Large intestine (tissue), 12 donors: Measurements from ENCODE around the gene RASSF1. TPM values are rescaled to one million over a fixed set of nuclear protein-coding genes. Genes with fewer than 3 reads are reported as not detected.

ENCODE experiments used
- DNase-seq, 2 donors: peaks; one replicate each; pipeline versions ENCODE4 v3.0.0 to v3.0.0-alpha.2; 2013
- H3K27ac ChIP-seq: one replicate; pipeline ENCODE4 v1.5.1; 2013; ENCODE audit warnings: low read length
- H3K27me3 ChIP-seq: 2 replicates; pipeline ENCODE4 v1.6.1; 2013; ENCODE audit warnings: low read length; ENCODE audit not compliant: control insufficient read depth, insufficient read depth
- H3K36me3 ChIP-seq: 2 replicates; pipeline ENCODE4 v1.6.1; 2013; ENCODE audit warnings: low read length; ENCODE audit not compliant: control insufficient read depth, insufficient read depth
- H3K4me1 ChIP-seq: one replicate; pipeline ENCODE4 v1.6.1; 2013; ENCODE audit warnings: low read length; ENCODE audit not compliant: control insufficient read depth, insufficient read depth
- H3K4me3 ChIP-seq: one replicate; pipeline ENCODE4 v1.5.1; 2013; ENCODE audit warnings: low read length
- H3K9me3 ChIP-seq: one replicate; pipeline ENCODE4 v1.6.1; 2013; ENCODE audit warnings: mild to moderate bottlenecking, low read depth, low read length, moderate library complexity; ENCODE audit not compliant: control insufficient read depth
- WGBS: methylation state at CpG from one replicate; pipeline ENCODE4 v1.1.5; 2013; ENCODE audit warnings: low lambda C conversion rate; ENCODE audit not compliant: insufficient coverage; 5-methylcytosine and 5-hydroxymethylcytosine counted together
- long read RNA-seq, 11 donors: transcript quantifications; one replicate each; lab custom pipeline, GENCODE V29; 2026
- polyA plus RNA-seq: library from polyadenylated mRNA; unstranded; fragments of 120-200 nt; gene quantifications from one replicate; pipeline ENCODE4 v1.2.1, GENCODE V29; 2013

RASSF1 gene
- 19.5 TPM for polyA plus RNA-seq
- long read RNA-seq, donor 1, partial matches to known transcripts, result 0 of 6 reads
- long read RNA-seq, donor 1, other reads (novel, unspliced or antisense), result 0 of 6 reads
- long read RNA-seq, donor 2, transcript RASSF1-201 (5 exons, 1,757 nt), result major isoform, 7 of 23 reads
- long read RNA-seq, donor 2, partial matches to known transcripts, result 13 of 23 reads
- long read RNA-seq, donor 2, other reads (novel, unspliced or antisense), result 0 of 23 reads
- long read RNA-seq, donor 3, result 0 reads
- long read RNA-seq, donor 4, partial matches to known transcripts, result 0 of 2 reads
- long read RNA-seq, donor 4, other reads (novel, unspliced or antisense), result 0 of 2 reads
- long read RNA-seq, donor 5, transcript RASSF1-201 (5 exons, 1,757 nt), result major isoform, 7 of 8 reads
- long read RNA-seq, donor 5, partial matches to known transcripts, result 0 of 8 reads
- long read RNA-seq, donor 5, other reads (novel, unspliced or antisense), result 0 of 8 reads
- long read RNA-seq, donor 6, transcript RASSF1-201 (5 exons, 1,757 nt), result major isoform, 8 of 10 reads
- long read RNA-seq, donor 6, partial matches to known transcripts, result 0 of 10 reads
- long read RNA-seq, donor 6, other reads (novel, unspliced or antisense), result 0 of 10 reads
- long read RNA-seq, donor 7, partial matches to known transcripts, result 8 of 13 reads
- long read RNA-seq, donor 7, other reads (novel, unspliced or antisense), result 0 of 13 reads
- long read RNA-seq, donor 8, transcript RASSF1-201 (5 exons, 1,757 nt), result major isoform, 13 of 15 reads
- long read RNA-seq, donor 8, partial matches to known transcripts, result 0 of 15 reads
- long read RNA-seq, donor 8, other reads (novel, unspliced or antisense), result 0 of 15 reads
- long read RNA-seq, donor 9, transcript RASSF1-201 (5 exons, 1,757 nt), result major isoform, 5 of 23 reads
- long read RNA-seq, donor 9, partial matches to known transcripts, result 14 of 23 reads
- long read RNA-seq, donor 9, other reads (novel, unspliced or antisense), result 0 of 23 reads
- long read RNA-seq, donor 10, partial matches to known transcripts, result 8 of 13 reads
- long read RNA-seq, donor 10, other reads (novel, unspliced or antisense), result 0 of 13 reads
- long read RNA-seq, donor 11, transcript RASSF1-201 (5 exons, 1,757 nt), result major isoform, 6 of 9 reads
- long read RNA-seq, donor 11, partial matches to known transcripts, result 0 of 9 reads
- long read RNA-seq, donor 11, other reads (novel, unspliced or antisense), result 0 of 9 reads

DNA sequence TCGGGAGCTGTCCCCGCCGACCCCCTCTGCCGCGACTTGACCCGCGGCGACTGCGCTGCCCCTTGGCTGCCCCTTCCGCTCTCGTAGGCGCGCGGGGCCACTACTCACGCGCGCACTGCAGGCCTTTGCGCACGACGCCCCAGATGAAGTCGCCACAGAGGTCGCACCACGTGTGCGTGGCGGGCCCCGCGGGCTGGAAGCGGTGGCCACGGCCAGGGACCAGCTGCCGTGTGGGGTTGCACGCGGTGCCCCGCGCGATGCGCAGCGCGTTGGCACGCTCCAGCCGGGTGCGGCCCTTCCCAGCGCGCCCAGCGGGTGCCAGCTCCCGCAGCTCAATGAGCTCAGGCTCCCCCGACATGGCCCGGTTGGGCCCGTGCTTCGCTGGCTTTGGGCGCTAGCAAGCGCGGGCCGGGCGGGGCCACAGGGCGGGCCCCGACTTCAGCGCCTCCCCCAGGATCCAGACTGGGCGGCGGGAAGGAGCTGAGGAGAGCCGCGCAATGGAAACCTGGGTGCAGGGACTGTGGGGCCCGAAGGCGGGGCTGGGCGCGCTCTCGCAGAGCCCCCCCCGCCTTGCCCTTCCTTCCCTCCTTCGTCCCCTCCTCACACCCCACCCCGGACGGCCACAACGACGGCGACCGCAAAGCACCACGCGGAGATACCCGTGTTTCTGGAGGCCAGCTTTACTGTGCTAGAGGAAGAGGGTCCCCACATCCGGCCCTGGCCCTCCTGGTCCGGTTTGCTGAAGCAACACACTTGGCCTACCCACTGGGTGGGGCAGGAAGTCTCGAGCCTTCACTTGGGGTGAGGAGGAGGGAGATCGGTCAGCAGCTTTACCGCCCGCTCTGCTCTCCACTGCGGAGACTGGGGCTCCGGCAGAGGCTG is at the start of gene RASSF1:
RASSF1 (minus strand) TSS at position 389 of the 882 bp plus-strand sequence; CDS start at position 358, 31 bp downstream.
- H3K4me3 ChIP-seq, result peak within 1 kb of the TSS; percentile 27
- peak in 1 of 2 donors; percentile 63 for DNase-seq
- H3K36me3 ChIP-seq, result no peaks in the 10 kb centered on the region
- WGBS, result no CpG with 5 or more reads among the region's 85 CpGs
- peaks cover 23% of the 10 kb centered on the region for H3K4me1 ChIP-seq
- peaks cover 6% of the 10 kb centered on the region for H3K9me3 ChIP-seq
- H3K27ac ChIP-seq, result no peak within 1 kb of the TSS
- peaks cover 20% of the 10 kb centered on the region for H3K27me3 ChIP-seq

DNA sequence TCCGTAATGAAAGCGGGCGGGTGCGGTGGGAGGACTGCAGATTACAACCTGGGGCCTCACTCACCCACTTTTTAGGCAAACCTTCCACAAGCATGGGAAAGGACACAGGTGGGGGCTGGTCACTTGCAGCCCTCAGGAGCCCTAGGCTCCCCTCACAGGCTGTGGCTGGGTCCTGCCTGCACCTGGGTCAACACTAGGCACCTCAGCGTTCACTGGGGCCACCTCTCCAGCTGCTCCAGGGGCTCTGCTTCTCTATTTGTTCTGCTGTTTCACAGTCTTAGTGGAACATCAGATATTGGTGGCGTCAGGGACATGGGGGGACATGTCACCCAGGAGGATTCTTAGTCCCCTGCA is 48.8 kb upstream of the RASSF1 start:
- Histone ChIP-seq H3K4me1 (peaks cover 17% of the 10 kb centered on the region), H3K27ac (no peak overlapping the region), H3K36me3 (no peaks in the 10 kb centered on the region), H3K27me3 (no peaks in the 10 kb centered on the region), H3K9me3 (no peaks in the 10 kb centered on the region), H3K4me3 (no peak overlapping the region)
- DNase-seq, result no peak
- no CpG with 5 or more reads among the region's 6 CpGs for WGBS

- no CpG with 5 or more reads among the region's 22 CpGs for WGBS
These were observed 48.2 kb upstream of the RASSF1 start for GRCh38 chr3:50388720-50389413.

DNA sequence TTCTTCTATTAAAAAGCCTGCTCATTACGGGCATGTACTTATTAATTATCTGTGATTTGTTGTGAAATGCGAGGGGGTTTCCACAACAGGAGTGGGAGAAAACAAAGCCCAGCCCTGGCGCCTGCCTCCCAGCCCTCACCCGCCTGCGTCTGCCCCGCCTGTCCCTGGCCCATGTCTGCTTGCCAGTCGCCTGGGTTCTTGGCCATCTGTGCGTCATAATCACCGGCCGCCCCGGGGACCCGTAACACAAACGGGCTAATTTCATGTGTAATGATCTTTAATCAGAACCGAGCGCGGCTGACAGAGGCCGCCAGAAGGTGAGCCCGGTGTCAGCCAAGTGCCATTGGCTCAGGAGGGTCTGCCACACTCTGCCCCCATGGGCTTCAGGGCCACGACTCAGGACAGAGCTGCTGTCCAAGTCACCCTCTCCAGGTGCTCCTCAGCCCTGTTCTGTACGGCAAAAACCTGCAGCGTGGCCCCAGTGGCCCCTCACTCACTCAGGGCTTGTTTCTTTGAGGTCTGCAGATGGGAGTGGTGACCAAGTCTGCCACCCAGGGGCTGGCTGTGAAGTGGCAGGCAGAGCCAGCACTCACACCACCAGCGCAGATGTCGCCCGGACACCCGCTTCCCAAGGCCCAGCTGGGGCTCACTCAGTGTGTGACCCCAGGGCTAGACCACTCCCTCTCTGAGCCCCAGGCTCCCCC is 47.5 kb upstream of the RASSF1 start:
- H3K27ac ChIP-seq, result no peak overlapping the region
- no CpG with 5 or more reads among the region's 25 CpGs for WGBS
- H3K4me3 ChIP-seq, result no peak overlapping the region
- H3K27me3 ChIP-seq, result no peaks in the 10 kb centered on the region
- peaks cover 17% of the 10 kb centered on the region for H3K4me1 ChIP-seq
- no peaks in the 10 kb centered on the region for H3K36me3 ChIP-seq
- no peaks in the 10 kb centered on the region for H3K9me3 ChIP-seq
- peak in 1 of 2 donors; percentile 21 for DNase-seq

More at GRCh38 chr3:50388720-50389413, 48.2 kb upstream of the RASSF1 start:
- DNase-seq, result no peak
- no peaks in the 10 kb centered on the region for H3K27me3 ChIP-seq
- no peak overlapping the region for H3K4me3 ChIP-seq
- no peaks in the 10 kb centered on the region for H3K9me3 ChIP-seq
- no peak overlapping the region for H3K27ac ChIP-seq
- peaks cover 17% of the 10 kb centered on the region for H3K4me1 ChIP-seq
- H3K36me3 ChIP-seq, result no peaks in the 10 kb centered on the region

DNA sequence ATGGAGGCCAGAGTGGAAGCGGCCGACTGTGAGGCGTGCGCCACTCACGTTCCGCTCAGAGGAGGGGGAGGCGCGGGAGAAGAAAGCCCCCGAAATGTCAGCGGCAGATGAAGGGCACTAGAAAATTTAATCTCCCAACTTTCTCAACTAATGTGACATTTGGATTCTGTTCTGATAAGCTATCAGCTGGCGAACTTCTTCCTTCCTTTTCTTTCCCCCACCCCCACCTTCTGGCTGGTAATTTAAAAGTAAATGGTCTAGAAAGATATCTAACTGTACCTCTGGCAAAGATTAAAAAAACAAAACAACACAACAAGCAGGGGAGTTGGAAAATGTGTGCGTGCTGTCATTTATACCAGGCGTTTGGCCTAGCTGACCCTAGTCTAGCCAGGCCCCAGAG is 45.1 kb upstream of the RASSF1 start:
- Histone ChIP-seq H3K27ac (no peak overlapping the region), H3K9me3 (no peaks in the 10 kb centered on the region), H3K27me3 (no peaks in the 10 kb centered on the region), H3K36me3 (no peaks in the 10 kb centered on the region), H3K4me1 (peaks cover 11% of the 10 kb centered on the region), H3K4me3 (no peak overlapping the region)
- DNase-seq, result no peak
- WGBS, result 80% methylated on average over 1 of the region's 13 CpGs

GRCh38 chr3:50383750-50384149 is 43.1 kb upstream of the RASSF1 start:
- WGBS, result no CpG with 5 or more reads among the region's 6 CpGs
- no peak for DNase-seq
- no peaks in the 10 kb centered on the region for H3K36me3 ChIP-seq
- H3K4me1 ChIP-seq, result no peaks in the 10 kb centered on the region
- H3K4me3 ChIP-seq, result no peak overlapping the region
- no peaks in the 10 kb centered on the region for H3K27me3 ChIP-seq
- H3K9me3 ChIP-seq, result no peaks in the 10 kb centered on the region
- no peak overlapping the region for H3K27ac ChIP-seq

DNA sequence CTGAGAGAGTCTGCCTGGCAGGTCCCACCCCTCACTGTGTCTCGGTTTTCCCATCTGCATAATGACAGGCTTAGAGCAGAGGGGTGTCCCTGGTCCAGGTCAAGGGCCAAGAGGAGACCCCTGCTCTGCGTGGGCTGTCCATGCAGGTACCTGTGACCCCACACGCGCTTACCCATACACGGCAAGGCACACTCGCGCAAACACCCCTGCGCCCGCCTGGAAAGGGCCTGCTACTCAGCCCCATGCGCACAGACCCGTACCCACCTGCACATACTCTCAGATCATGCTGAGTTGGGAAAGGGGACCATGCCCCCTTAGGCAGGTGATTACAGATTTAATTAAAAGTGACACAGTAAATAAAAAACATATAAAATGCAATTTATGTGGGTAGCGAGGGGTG is 42.1 kb upstream of the RASSF1 start:
- no peak overlapping the region for H3K27ac ChIP-seq
- H3K4me1 ChIP-seq, result no peaks in the 10 kb centered on the region
- H3K4me3 ChIP-seq, result no peak overlapping the region
- no peaks in the 10 kb centered on the region for H3K9me3 ChIP-seq
- H3K27me3 ChIP-seq, result no peaks in the 10 kb centered on the region
- DNase-seq, result no peak
- H3K36me3 ChIP-seq, result no peaks in the 10 kb centered on the region
- WGBS, result no CpG with 5 or more reads among the region's 12 CpGs

DNA sequence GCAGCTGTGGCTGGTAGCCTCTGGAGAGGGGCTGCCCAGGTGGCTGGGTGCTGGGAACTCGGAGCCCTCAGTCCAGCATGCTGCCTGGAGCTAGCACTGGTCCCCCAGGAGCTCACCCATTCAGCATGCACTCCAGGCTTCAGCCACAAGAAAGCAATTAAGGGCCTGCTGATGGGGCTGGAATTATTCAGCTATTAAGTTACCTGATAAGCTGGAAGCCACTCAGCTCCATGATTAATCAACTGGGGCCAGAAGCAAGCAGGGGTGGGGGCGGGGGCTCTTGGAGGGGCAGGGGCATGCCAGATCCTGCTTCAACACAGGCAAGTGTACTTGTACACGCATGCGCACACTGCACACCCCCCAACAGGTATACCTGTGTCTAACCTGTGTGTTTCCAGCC is 40.7 kb upstream of the RASSF1 start:
- H3K36me3 ChIP-seq, result no peaks in the 10 kb centered on the region
- H3K9me3 ChIP-seq, result no peaks in the 10 kb centered on the region
- H3K27me3 ChIP-seq, result no peaks in the 10 kb centered on the region
- H3K27ac ChIP-seq, result no peak overlapping the region
- no peaks in the 10 kb centered on the region for H3K4me1 ChIP-seq
- DNase-seq, result no peak
- no CpG with 5 or more reads among the region's 4 CpGs for WGBS
- H3K4me3 ChIP-seq, result no peak overlapping the region
